ENCODE data around the gene PKN1.

GRCh38 chr19:14449321-14449720 lies 16.2 kb downstream of the PKN1 start:
- no peak for TF ChIP-seq CTCF (optimal IDR thresholded peaks at IDR 0.05 in 1 of 3, IDR thresholded peaks at IDR 0.05 in 1 of 3, conservative IDR thresholded peaks at IDR 0.05 in 1 of 3; ENCODE audit: extremely low read depth in 1 of 3, insufficient read depth in 2 of 3, low read length in 3 of 3)
- no peak for TF ChIP-seq EZH2 (IDR thresholded peaks at IDR 0.05; ENCODE audit: low read length)
